Measurements from ENCODE around the gene ADCK1.
A peak's percentile ranks its signal among the peaks of the same experiment; 100 is the strongest.

Gene ADCK1

GRCh38 chr14:77921818-77922217, 121.9 kb downstream of the ADCK1 start:
- ChIA-PET POLR2A (no interaction called here), CTCF (no interaction called here)
- no peaks in the 10 kb centered on the region for H3K36me3 ChIP-seq (ENCODE audit: control insufficient read depth in 2 of 2, insufficient read depth in 1 of 2, low read length in 2 of 2)
- no peaks in the 10 kb centered on the region for H3K9me3 ChIP-seq (ENCODE audit: control insufficient read depth, insufficient read depth, low read depth, low read length)
- no peaks in the 10 kb centered on the region for H3K4me1 ChIP-seq (ENCODE audit: control insufficient read depth, insufficient read depth, low read length)
- H3K4me3 ChIP-seq (ENCODE audit: low read depth, low read length): no peak overlapping the region
- H3K27ac ChIP-seq (ENCODE audit: extremely low read depth, low read depth, low read length): no peak overlapping the region
- TF ChIP-seq ZNF830 (tag by site-specific recombination; IDR thresholded peaks at IDR 0.05; ENCODE audit: low read depth) (no peak), ELK4 (IDR thresholded peaks at IDR 0.05; ENCODE audit: borderline replicate concordance, low read depth, low read length) (no peak), ZNF664 (tag by site-specific recombination; IDR thresholded peaks at IDR 0.05) (no peak), ZNF112 (tag by site-specific recombination; IDR thresholded peaks at IDR 0.05) (no peak), YY1 (tag by site-specific recombination; IDR thresholded peaks at IDR 0.05) (no peak), ZNF202 (tag by site-specific recombination; IDR thresholded peaks at IDR 0.05; ENCODE audit: borderline replicate concordance) (no peak), ZBTB48 (tag by site-specific recombination; IDR thresholded peaks at IDR 0.05) (no peak), ZNF155 (tag by site-specific recombination; IDR thresholded peaks at IDR 0.05) (no peak), ZBTB8A (tag by site-specific recombination; IDR thresholded peaks at IDR 0.05) (no peak), ZNF37A (tag by site-specific recombination; IDR thresholded peaks at IDR 0.05) (no peak)
- TF ChIP-seq, protein P1, sequence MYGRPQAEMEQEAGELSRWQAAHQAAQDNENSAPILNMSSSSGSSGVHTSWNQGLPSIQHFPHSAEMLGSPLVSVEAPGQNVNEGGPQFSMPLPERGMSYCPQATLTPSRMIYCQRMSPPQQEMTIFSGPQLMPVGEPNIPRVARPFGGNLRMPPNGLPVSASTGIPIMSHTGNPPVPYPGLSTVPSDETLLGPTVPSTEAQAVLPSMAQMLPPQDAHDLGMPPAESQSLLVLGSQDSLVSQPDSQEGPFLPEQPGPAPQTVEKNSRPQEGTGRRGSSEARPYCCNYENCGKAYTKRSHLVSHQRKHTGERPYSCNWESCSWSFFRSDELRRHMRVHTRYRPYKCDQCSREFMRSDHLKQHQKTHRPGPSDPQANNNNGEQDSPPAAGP (tag by site-specific recombination; IDR thresholded peaks at IDR 0.05): no peak

DNA sequence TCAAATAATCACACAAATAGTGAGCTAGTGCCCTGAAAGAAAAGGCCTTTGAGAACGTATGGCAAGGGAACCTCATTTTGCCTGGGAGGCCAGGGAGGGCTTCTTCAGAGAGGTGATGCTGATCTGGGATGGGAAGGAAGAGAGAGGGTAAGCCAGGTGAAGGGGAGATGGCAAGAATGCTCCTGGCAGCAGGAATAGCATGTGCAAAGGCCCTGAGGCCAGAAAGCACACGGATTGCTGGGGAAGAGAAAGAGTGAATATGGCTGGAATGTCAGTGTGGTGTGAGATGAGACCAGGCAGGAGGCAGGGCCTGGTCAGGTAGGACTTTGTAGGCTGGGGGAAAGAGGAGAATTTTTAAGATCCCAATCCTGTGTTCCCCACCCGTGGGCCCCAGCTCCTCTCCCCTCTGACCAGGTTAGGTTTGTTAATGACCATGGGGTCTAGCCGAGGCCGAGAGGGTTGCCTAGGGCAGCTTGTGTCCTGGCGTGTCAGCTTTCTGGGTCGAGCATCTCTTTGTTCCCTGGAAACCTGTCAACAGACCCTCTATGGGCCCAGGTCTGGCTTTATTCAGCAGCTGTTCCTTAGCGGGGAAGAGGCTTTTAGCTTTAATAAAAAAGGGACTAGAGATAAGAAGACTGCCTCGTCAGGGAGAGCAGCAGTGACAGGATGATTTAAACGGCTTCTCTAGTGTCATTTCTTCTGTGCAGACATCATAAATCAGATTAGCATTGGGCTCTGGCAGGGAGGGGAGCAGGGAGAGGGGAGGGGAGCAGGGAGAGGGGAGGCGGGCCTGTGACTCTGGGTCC, 123.4 kb downstream of the ADCK1 start:
- TF ChIP-seq ZNF350 (tag by site-specific recombination; IDR thresholded peaks at IDR 0.05) (no peak), ZNF623 (tag by site-specific recombination; IDR thresholded peaks at IDR 0.05) (peak; percentile 87), ZNF654 (tag by site-specific recombination; IDR thresholded peaks at IDR 0.05; ENCODE audit: low read depth) (no peak)
- CTCF ChIA-PET: no interaction called here
- Histone ChIP-seq H3K4me3 (ENCODE audit: low read depth, low read length) (no peak overlapping the region), H3K4me1 (ENCODE audit: control insufficient read depth, insufficient read depth, low read length) (no peaks in the 10 kb centered on the region), H3K9me3 (ENCODE audit: control insufficient read depth, insufficient read depth, low read depth, low read length) (no peaks in the 10 kb centered on the region), H3K27ac (ENCODE audit: extremely low read depth, low read depth, low read length) (no peak overlapping the region), H3K36me3 (ENCODE audit: control insufficient read depth in 2 of 2, insufficient read depth in 1 of 2, low read length in 2 of 2) (no peaks in the 10 kb centered on the region)
- POLR2A ChIA-PET: no interaction called here

GRCh38 chr14:77924141-77924948, 124.4 kb downstream of the ADCK1 start:
- Histone ChIP-seq H3K4me3 (ENCODE audit: low read depth, low read length) (no peak overlapping the region), H3K36me3 (ENCODE audit: control insufficient read depth in 2 of 2, insufficient read depth in 1 of 2, low read length in 2 of 2) (no peaks in the 10 kb centered on the region), H3K9me3 (ENCODE audit: control insufficient read depth, insufficient read depth, low read depth, low read length) (no peaks in the 10 kb centered on the region), H3K27ac (ENCODE audit: extremely low read depth, low read depth, low read length) (no peak overlapping the region), H3K4me1 (ENCODE audit: control insufficient read depth, insufficient read depth, low read length) (no peaks in the 10 kb centered on the region)
- POLR2A ChIA-PET: interaction anchor here (0.6 kb wide), 1 partner anchor 127 kb away, joined by 4 read pairs; no protein-coding TSS in a partner anchor
- TF ChIP-seq, protein P2, sequence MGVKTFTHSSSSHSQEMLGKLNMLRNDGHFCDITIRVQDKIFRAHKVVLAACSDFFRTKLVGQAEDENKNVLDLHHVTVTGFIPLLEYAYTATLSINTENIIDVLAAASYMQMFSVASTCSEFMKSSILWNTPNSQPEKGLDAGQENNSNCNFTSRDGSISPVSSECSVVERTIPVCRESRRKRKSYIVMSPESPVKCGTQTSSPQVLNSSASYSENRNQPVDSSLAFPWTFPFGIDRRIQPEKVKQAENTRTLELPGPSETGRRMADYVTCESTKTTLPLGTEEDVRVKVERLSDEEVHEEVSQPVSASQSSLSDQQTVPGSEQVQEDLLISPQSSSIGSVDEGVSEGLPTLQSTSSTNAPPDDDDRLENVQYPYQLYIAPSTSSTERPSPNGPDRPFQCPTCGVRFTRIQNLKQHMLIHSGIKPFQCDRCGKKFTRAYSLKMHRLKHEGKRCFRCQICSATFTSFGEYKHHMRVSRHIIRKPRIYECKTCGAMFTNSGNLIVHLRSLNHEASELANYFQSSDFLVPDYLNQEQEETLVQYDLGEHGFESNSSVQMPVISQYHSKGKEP (tag by site-specific recombination; IDR thresholded peaks at IDR 0.05): no peak
- TF ChIP-seq ZNF2 (tag by site-specific recombination; IDR thresholded peaks at IDR 0.05) (no peak), ZEB2 (tag by site-specific recombination; IDR thresholded peaks at IDR 0.05) (no peak)
- CTCF ChIA-PET: no interaction called here

Data from HEK293 (cell line).